Measurements from ENCODE around the gene TPSD1. TPM values are rescaled to one million over a fixed set of nuclear protein-coding genes. Genes with fewer than 3 reads are reported as not detected.

TPSD1 gene
- total RNA-seq, 2 donors from 2014 or later: 1.6 TPM; not detected in 1

GRCh38 chr16:1216681-1217400 lies 39.0 kb upstream of the TPSD1 start:
- no peaks in the 10 kb centered on the region for H3K27me3 ChIP-seq

GRCh38 chr16:1217526-1217925 lies 38.3 kb upstream of the TPSD1 start:
- Histone ChIP-seq H3K36me3 (replicated peaks in 1 of 2; ENCODE audit: insufficient read depth in 1 of 2, low read depth in 2 of 2) (no peaks in the 10 kb centered on the region), H3K27me3 (no peaks in the 10 kb centered on the region), H3K4me3 (no peak overlapping the region), H3K9me3 (no peaks in the 10 kb centered on the region), H3K27ac (no peak overlapping the region), H3K4me1 (no peaks in the 10 kb centered on the region)
- ATAC-seq: no peak
- TF ChIP-seq POLR2A (IDR thresholded peaks at IDR 0.05): no peak
- TF ChIP-seq CTCF (IDR thresholded peaks at IDR 0.05): no peak
- 87 to 100% methylated on average over 2 to 23 of the region's 24 CpGs for WGBS, 2 donors
- intact Hi-C loops (cut with DNase I): no loop called here
- DNase-seq: no peak

More at GRCh38 chr16:1216681-1217400, 39.0 kb upstream of the TPSD1 start:
- WGBS, 2 donors: 80 to 85% methylated on average over 14 to 31 of the region's 32 CpGs
- Histone ChIP-seq H3K4me3 (no peak overlapping the region), H3K9me3 (no peaks in the 10 kb centered on the region), H3K36me3 (replicated peaks in 1 of 2; ENCODE audit: insufficient read depth in 1 of 2, low read depth in 2 of 2) (no peaks in the 10 kb centered on the region), H3K27ac (no peak overlapping the region), H3K4me1 (no peaks in the 10 kb centered on the region)
- DNase-seq (no peak), ATAC-seq (no peak)
- TF ChIP-seq CTCF (IDR thresholded peaks at IDR 0.05): no peak
- no peak for TF ChIP-seq POLR2A (IDR thresholded peaks at IDR 0.05)
- intact Hi-C loops (cut with DNase I): no loop called here

- H3K36me3 ChIP-seq (replicated peaks in 1 of 2; ENCODE audit: insufficient read depth in 1 of 2, low read depth in 2 of 2): no peaks in the 10 kb centered on the region
- no peaks in the 10 kb centered on the region for H3K27me3 ChIP-seq
- WGBS, 2 donors: 76 to 84% methylated on average over 9 to 33 of the region's 49 CpGs
- intact Hi-C loops (cut with DNase I): no loop called here
- DNase-seq (no peak), ATAC-seq (no peak)
- H3K4me3 ChIP-seq: no peak overlapping the region
- H3K9me3 ChIP-seq: no peaks in the 10 kb centered on the region
- no peaks in the 10 kb centered on the region for H3K4me1 ChIP-seq
- H3K27ac ChIP-seq: no peak overlapping the region
- TF ChIP-seq CTCF (IDR thresholded peaks at IDR 0.05): no peak
- TF ChIP-seq POLR2A (IDR thresholded peaks at IDR 0.05): no peak
Observed at GRCh38 chr16:1218061-1218929, 37.6 kb upstream of the TPSD1 start.

GRCh38 chr16:1218930-1219611 lies 36.8 kb upstream of the TPSD1 start:
- no peaks in the 10 kb centered on the region for H3K27me3 ChIP-seq
- ATAC-seq (no peak), DNase-seq (no peak)
- 59% methylated on average over 24 of the region's 24 CpGs; no CpG with 5 or more reads in 1 of the 2 donors for WGBS, 2 donors
- TF ChIP-seq CTCF (IDR thresholded peaks at IDR 0.05) (no peak), POLR2A (IDR thresholded peaks at IDR 0.05) (no peak)
- intact Hi-C loops (cut with DNase I): no loop called here
- no peak overlapping the region for H3K4me3 ChIP-seq
- H3K4me1 ChIP-seq: no peaks in the 10 kb centered on the region
- H3K9me3 ChIP-seq: no peaks in the 10 kb centered on the region
- no peak overlapping the region for H3K27ac ChIP-seq
- no peaks in the 10 kb centered on the region for H3K36me3 ChIP-seq (replicated peaks in 1 of 2; ENCODE audit: insufficient read depth in 1 of 2, low read depth in 2 of 2)
